ENCODE measurements around the gene TNS3.

DNA sequence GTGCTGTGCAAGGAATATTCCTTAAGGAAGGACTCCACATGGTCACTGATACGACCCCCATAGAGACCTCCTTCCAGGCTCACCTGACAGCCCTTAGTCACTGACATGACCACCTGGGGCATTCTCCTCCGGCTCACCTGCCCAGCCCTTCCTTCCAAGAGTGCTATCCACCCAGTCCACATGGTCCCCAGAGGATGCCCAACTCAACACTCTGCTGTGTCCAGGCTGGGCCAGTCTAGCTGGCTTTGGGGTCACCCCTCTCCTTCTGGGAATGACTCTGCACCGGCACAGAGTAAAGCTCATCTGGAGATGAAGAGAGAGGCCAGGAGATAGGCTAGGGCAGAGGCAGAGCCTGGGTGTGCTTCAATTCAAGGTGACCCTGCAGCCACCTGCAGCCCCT lies 300.8 kb downstream of the TNS3 start:
- no peak for TF ChIP-seq POLR2A (IDR thresholded peaks at IDR 0.05; ENCODE audit: low read length)
- TF ChIP-seq GATA1 (IDR thresholded peaks at IDR 0.05; ENCODE audit: low read depth, low read length): no peak
